ENCODE results near the gene SAFB2. TPM values are rescaled to one million over a fixed set of nuclear protein-coding genes. Genes with fewer than 3 reads are reported as not detected.

SAFB2 gene
- total and polyA plus RNA-seq, 9 of the 15 experiments (the other 6 are each of a cell fraction or from before 2014, with no cell fraction given): 4.5 to 103 (median 47.3) TPM

GRCh38 chr19:5615756-5616327, 6.7 kb downstream of the SAFB2 start:
- no peak overlapping the region for H3K27ac ChIP-seq (ENCODE audit: extremely low read depth, low read depth, low read length)
- peaks cover 53% of the 10 kb centered on the region for H3K79me2 ChIP-seq (ENCODE audit: control insufficient read depth, insufficient read depth, low read length)
- H4K20me1 ChIP-seq (replicated peaks; ENCODE audit: control insufficient read depth, insufficient read depth, low read length): 0 out of 2 replicates have a peak, but pooled peaks cover 4% of the 10 kb centered on the region
- DNase-seq (ENCODE audit: extremely low read depth in 1 of 4, low spot score in 3 of 4): no peak
- peaks cover 91% of the 10 kb centered on the region for H3K36me3 ChIP-seq (ENCODE audit: control insufficient read depth, insufficient read depth, low read length)
- H3K9me3 ChIP-seq (replicated peaks; ENCODE audit: control insufficient read depth, insufficient read depth, low read depth, low read length): no peaks in the 10 kb centered on the region
- CTCF ChIA-PET (ENCODE audit: low intra/inter-chr PET ratio): no interaction called here
- no peaks in the 10 kb centered on the region for H3K9me1 ChIP-seq (ENCODE audit: control insufficient read depth, insufficient read depth, low read length)
- H3K4me1 ChIP-seq (replicated peaks in 1 of 2; ENCODE audit: control insufficient read depth in 2 of 2, insufficient read depth in 2 of 2, low read length in 2 of 2): peaks cover 0 to 12% of the 10 kb centered on the region in 2 experiments; a peak in 3 of 5 replicates
- ATAC-seq: no peak
- peak overlapping the region in 1 of 2 experiments; percentile 47; a peak in 2 of 4 replicates for H3K9ac ChIP-seq (ENCODE audit: insufficient read depth in 1 of 2, low read depth in 2 of 2, low read length in 2 of 2)
- no TSS peak for BruUV-seq (replicated peaks)
- 95% methylated on average over 17 of the region's 17 CpGs for WGBS (ENCODE audit: insufficient coverage, low coverage, missing lambda C conversion rate)
- FAIRE-seq: no peak
- no peak overlapping the region for H3K4me3 ChIP-seq
- H3K27me3 ChIP-seq (ENCODE audit: control insufficient read depth in 2 of 2, insufficient read depth in 2 of 2, low read length in 2 of 2): no peaks in the 10 kb centered on the region
- POLR2A ChIA-PET: interaction anchor here (0.6 to 2.7 kb wide), 2 partner anchors 10 to 541 kb away, joined by 3 to 11 read pairs; no protein-coding TSS in a partner anchor
- H2AFZ ChIP-seq (ENCODE audit: low read depth, low read length): no peak overlapping the region
- intact Hi-C loops (cut with micrococcal nuclease) (no loop called here), in situ Hi-C loops (cut with MboI) (no loop called here)
- H3K4me2 ChIP-seq (ENCODE audit: insufficient read depth, low read length): no peak overlapping the region
- TF ChIP-seq ZNF512 (tag; IDR thresholded peaks at IDR 0.05): no peak
- TF ChIP-seq SAFB2 (IDR thresholded peaks at IDR 0.05; ENCODE audit: borderline replicate concordance, low read depth, low read length, severe bottlenecking): no peak
- no peak for TF ChIP-seq PHB2 (IDR thresholded peaks at IDR 0.05; ENCODE audit: low read depth)
- TF ChIP-seq HEY1 (CRISPR knock-in tag; IDR thresholded peaks at IDR 0.05; ENCODE audit: borderline replicate concordance): no peak
- no peak for TF ChIP-seq SP2 (IDR thresholded peaks at IDR 0.05; ENCODE audit: extremely low read depth, low read depth, low read length, poor library complexity, severe bottlenecking)
- no peak for TF ChIP-seq KAT2B (IDR thresholded peaks at IDR 0.05; ENCODE audit: low read depth, low read length)
- TF ChIP-seq ZNF740 (CRISPR knock-in tag; IDR thresholded peaks at IDR 0.05): no peak
- no peak for TF ChIP-seq ZNF740 (tag; IDR thresholded peaks at IDR 0.05)
- no peak for TF ChIP-seq MYNN (IDR thresholded peaks at IDR 0.05)
- TF ChIP-seq MYNN (CRISPR knock-in tag; IDR thresholded peaks at IDR 0.05): no peak
- TF ChIP-seq ZBTB17 (CRISPR knock-in tag; IDR thresholded peaks at IDR 0.05): no peak
- TF ChIP-seq RBM17 (IDR thresholded peaks at IDR 0.05; ENCODE audit: borderline replicate concordance, low read depth, low read length): no peak
- no peak for TF ChIP-seq ZNF639 (CRISPR knock-in tag; conservative IDR thresholded peaks at IDR 0.05 in 1 of 2, IDR thresholded peaks at IDR 0.05 in 1 of 2)
- TF ChIP-seq ZNF175 (CRISPR knock-in tag; IDR thresholded peaks at IDR 0.05; ENCODE audit: low read depth): no peak
- no peak for TF ChIP-seq RBM25 (IDR thresholded peaks at IDR 0.05; ENCODE audit: low read depth, low read length, severe bottlenecking)

Data from K562 (cell line).